Neural cell (in vitro differentiated cells): ENCODE data around the gene PRDM15.

ENCODE experiments used
- CTCF ChIP-seq: fragments of 450-650 bp; IDR thresholded peaks from 2 replicates; pipeline ENCODE4 v1.5.1; 2014; ENCODE audit warnings: antibody characterized with exemption, mild to moderate bottlenecking, moderate library complexity; ENCODE audit not compliant: poor library complexity, severe bottlenecking
- EZH2 ChIP-seq: fragments of 200-600, 300-800 bp; shearing (Covaris generic), sonication (generic); IDR thresholded peaks from 2 replicates; pipeline ENCODE4 v1.6.1; 2014; ENCODE audit warnings: antibody characterized with exemption, low read length, borderline replicate concordance, mild to moderate bottlenecking; ENCODE audit not compliant: insufficient read depth, poor library complexity, severe bottlenecking
- POLR2AphosphoS5 ChIP-seq: IDR thresholded peaks from 2 replicates; pipeline ENCODE4 v1.6.1; 2012
- RAD21 ChIP-seq: fragments of 450-650 bp; conservative IDR thresholded peaks from 2 replicates; pipeline ENCODE4 v1.6.1; 2014; ENCODE audit warnings: antibody characterized with exemption, mild to moderate bottlenecking, moderate library complexity
- TAF1 ChIP-seq: IDR thresholded peaks from 2 replicates; pipeline ENCODE4 v1.6.1; 2012; ENCODE audit warnings: low read depth

- TF ChIP-seq POLR2AphosphoS5 (no peak), EZH2 (no peak), CTCF (no peak), RAD21 (no peak), TAF1 (no peak)
These were observed 59.8 kb downstream of the PRDM15 start for GRCh38 chr21:41819236-41819855.
